MM.1S (cell line): ENCODE results near the gene SPRTN.

Source experiments
- DNase-seq: peaks from one replicate; pipeline ENCODE4 v3.0.0-alpha.2; 2015
- H2AFZ ChIP-seq: fragments of 300-600 bp; sonication (generic); 2 replicates; pipeline ENCODE4 v1.6.0; 2016; ENCODE audit warnings: antibody characterized with exemption, low read length
- H3F3A ChIP-seq: fragments of 300-600 bp; sonication (generic); 2 replicates; pipeline ENCODE4 v1.6.1; 2016; ENCODE audit warnings: mild to moderate bottlenecking, antibody characterized with exemption, low read length, moderate library complexity, mixed read lengths; ENCODE audit not compliant: insufficient read depth
- H3K27ac ChIP-seq: fragments of 300-600 bp; sonication (generic); 2 replicates; pipeline ENCODE4 v1.5.1; 2016; ENCODE audit warnings: mild to moderate bottlenecking, low read length
- H3K27me3 ChIP-seq: fragments of 300-600 bp; sonication (generic); replicated peaks from 2 replicates; pipeline ENCODE4 v1.6.0; 2016; ENCODE audit warnings: low read length; ENCODE audit not compliant: insufficient read depth
- H3K36me3 ChIP-seq: fragments of 300-600 bp; sonication (generic); replicated peaks from 2 replicates; pipeline ENCODE4 v1.6.1; 2016; ENCODE audit warnings: mild to moderate bottlenecking, low read length, mixed read lengths; ENCODE audit not compliant: insufficient read depth
- H3K4me1 ChIP-seq: fragments of 300-600 bp; sonication (generic); 2 replicates; pipeline ENCODE4 v1.6.1; 2016; ENCODE audit warnings: low read length, mixed read lengths
- H3K4me2 ChIP-seq: fragments of 300-600 bp; sonication (generic); 2 replicates; pipeline ENCODE4 v1.6.0; 2016; ENCODE audit warnings: low read depth, low read length
- H3K4me3 ChIP-seq: fragments of 300-600 bp; sonication (generic); 2 replicates; pipeline ENCODE4 v1.5.1; 2016; ENCODE audit warnings: low read length, mixed read lengths
- H3K79me2 ChIP-seq: fragments of 300-600 bp; sonication (generic); 2 replicates; pipeline ENCODE4 v1.6.1; 2016; ENCODE audit warnings: mixed run types, low read length, mixed read lengths
- H3K9ac ChIP-seq: fragments of 300-600 bp; sonication (generic); 2 replicates; pipeline ENCODE4 v1.6.1; 2016; ENCODE audit warnings: low read length, mixed read lengths
- H3K9me2 ChIP-seq: fragments of 300-600 bp; sonication (generic); replicated peaks from 2 replicates; pipeline ENCODE4 v1.6.1; 2016; ENCODE audit warnings: mild to moderate bottlenecking, low read length, mixed read lengths; ENCODE audit not compliant: insufficient read depth
- H3K9me3 ChIP-seq: fragments of 300-600 bp; sonication (generic); replicated peaks from 2 replicates; pipeline ENCODE4 v1.6.1; 2016; ENCODE audit warnings: mild to moderate bottlenecking, low read length, mixed read lengths; ENCODE audit not compliant: insufficient read depth
- H4K20me1 ChIP-seq: fragments of 300-600 bp; sonication (generic); 2 replicates; pipeline ENCODE4 v1.6.1; 2016; ENCODE audit warnings: mild to moderate bottlenecking, low read length, moderate library complexity, mixed read lengths; ENCODE audit not compliant: insufficient read depth
- CTCF ChIP-seq: fragments of 300-600 bp; sonication (generic); IDR thresholded peaks from 2 replicates; pipeline ENCODE4 v1.5.1; 2016; ENCODE audit warnings: antibody characterized with exemption, low read length, mixed read lengths
- EZH2 ChIP-seq: fragments of 300-600 bp; sonication (generic); optimal IDR thresholded peaks from 2 replicates; pipeline ENCODE3; 2017; ENCODE audit warnings: low read depth, mild to moderate bottlenecking, antibody characterized with exemption, low read length, mixed read lengths
- EZH2phosphoT487 ChIP-seq: fragments of 300-600 bp; sonication (generic); IDR thresholded peaks from 2 replicates; pipeline ENCODE4 v1.6.1; 2018; ENCODE audit warnings: antibody characterized with exemption, low read length

Gene SPRTN

GRCh38 chr1:231337043-231337471 is 1.0 kb upstream of the SPRTN start:
- Histone ChIP-seq H3F3A (peaks cover 6% of the 10 kb centered on the region), H3K4me2 (peak overlapping the region; percentile 89), H2AFZ (peak overlapping the region; percentile 98), H3K4me1 (peaks cover 39% of the 10 kb centered on the region), H3K79me2 (peaks cover 81% of the 10 kb centered on the region), H4K20me1 (peaks cover 8% of the 10 kb centered on the region; the same call in 1 of the 2 replicates), H3K27ac (peak overlapping the region; percentile 89), H3K9me2 (no peaks in the 10 kb centered on the region), H3K36me3 (no peaks in the 10 kb centered on the region; the same call in none of the 2 replicates), H3K4me3 (peak overlapping the region; percentile 77), H3K9me3 (no peaks in the 10 kb centered on the region), H3K9ac (peak overlapping the region; percentile 79), H3K27me3 (no peaks in the 10 kb centered on the region)
- TF ChIP-seq CTCF: no peak
- TF ChIP-seq EZH2: no peak
- no peak for TF ChIP-seq EZH2phosphoT487
- DNase-seq: peak; percentile 70

- Histone ChIP-seq H3K36me3 (no peaks in the 10 kb centered on the region; the same call in none of the 2 replicates), H3K27me3 (no peaks in the 10 kb centered on the region), H3F3A (peaks cover 6% of the 10 kb centered on the region), H3K79me2 (peaks cover 75% of the 10 kb centered on the region), H3K9me3 (no peaks in the 10 kb centered on the region), H3K9ac (peak within 1 kb of the TSS; percentile 79), H4K20me1 (peaks cover 8% of the 10 kb centered on the region; the same call in 1 of the 2 replicates), H3K4me3 (peak within 1 kb of the TSS; percentile 77), H3K9me2 (no peaks in the 10 kb centered on the region), H3K4me1 (peaks cover 39% of the 10 kb centered on the region), H3K27ac (peak within 1 kb of the TSS; percentile 89), H2AFZ (peak within 1 kb of the TSS; percentile 98), H3K4me2 (peak within 1 kb of the TSS; percentile 89)
- TF ChIP-seq CTCF: peak; percentile 16; the same call in 1 of the 2 replicates
- TF ChIP-seq EZH2: no peak
- no peak for TF ChIP-seq EZH2phosphoT487
- peak; percentile 99 for DNase-seq
Measured at GRCh38 chr1:231337472-231338269, 422 bp upstream of the SPRTN start, which contains the start of gene EXOC8. Gene EXOC8, minus strand, starts transcription at chr1:231337852. Its CDS starts 107 bp downstream, at chr1:231337745.

- DNase-seq: no peak
- Histone ChIP-seq H3K9me2 (no peaks in the 10 kb centered on the region), H2AFZ (no peak overlapping the region), H3K9me3 (no peaks in the 10 kb centered on the region), H3K4me1 (peaks cover 22% of the 10 kb centered on the region), H3K4me3 (no peak overlapping the region), H3K27ac (no peak overlapping the region), H4K20me1 (no peaks in the 10 kb centered on the region), H3K36me3 (no peaks in the 10 kb centered on the region; the same call in 1 of the 2 replicates), H3K27me3 (no peaks in the 10 kb centered on the region), H3K9ac (no peak overlapping the region), H3K79me2 (peaks cover 60% of the 10 kb centered on the region), H3K4me2 (no peak overlapping the region), H3F3A (peaks cover 6% of the 10 kb centered on the region)
- TF ChIP-seq EZH2phosphoT487 (no peak), CTCF (no peak), EZH2 (no peak)
Measured at GRCh38 chr1:231340328-231341013, 2.4 kb downstream of the SPRTN start.
